Endothelial cell of umbilical vein (primary cell): ENCODE data around the gene CLSTN2. TPM values are rescaled to one million over a fixed set of nuclear protein-coding genes. Genes with fewer than 3 reads are reported as not detected.

ENCODE experiments used
- BruUV-seq: library from RNA; stranded (reverse); fragments of 400-500 nt; replicated peaks from 2 replicates; lab custom pipeline; 2021; lab: Mats Ljungman, UMichigan
- CTCF ChIA-PET: fragments of 300-600, 350-600 bp; sonication (Branson Sonifier 250); formaldehyde crosslinking; loops from one replicate; lab custom pipeline; 2021; ENCODE audit warnings: antibody characterized with exemption, inconsistent platforms; lab: Charles Lee
- POLR2A ChIA-PET: fragments of 300-600, 350-600 bp; sonication (Branson Sonifier 250); formaldehyde crosslinking; loops from one replicate; lab custom pipeline; 2021; ENCODE audit warnings: antibody characterized with exemption, inconsistent platforms; lab: Charles Lee
- DNase-seq: peaks from one replicate; pipeline ENCODE4 v3.0.0-alpha.2; 2011; ENCODE audit warnings: low read depth, low spot score
- FAIRE-seq: peaks from 2 replicates; lab custom pipeline; 2011; peaks lifted over from hg19 to GRCh38; lab: Jason Lieb, UNC
- H2AFZ ChIP-seq: 2 replicates; pipeline ENCODE4 v1.6.0; 2012; ENCODE audit warnings: low read depth, low read length, control low read depth, inconsistent platforms
- H3K27ac ChIP-seq: 2 replicates; pipeline ENCODE4 v1.5.1; 2011; ENCODE audit warnings: low read depth, mild to moderate bottlenecking, control low read depth, low read length, moderate library complexity; ENCODE audit not compliant: insufficient read depth
- H3K27me3 ChIP-seq, 2 experiments: 2 replicates each; pipeline versions ENCODE4 v1.6.0 to v1.6.1; 2011; ENCODE audit warnings: low read length in 2 of 2, mixed read lengths in 1 of 2; ENCODE audit not compliant: control insufficient read depth in 2 of 2, insufficient read depth in 2 of 2
- H3K36me3 ChIP-seq, 2 experiments: 2 replicates in 1 of 2; 3 replicates in 1 of 2; pipeline ENCODE4 v1.5.1; 2011; ENCODE audit warnings: low read length in 2 of 2, mild to moderate bottlenecking in 1 of 2, moderate library complexity in 1 of 2; ENCODE audit not compliant: control insufficient read depth in 2 of 2, insufficient read depth in 2 of 2; ENCODE audit errors: extremely low read depth in 1 of 2
- H3K4me1 ChIP-seq: 3 replicates; pipeline ENCODE4 v1.5.1; 2011; ENCODE audit warnings: mild to moderate bottlenecking, low read length; ENCODE audit not compliant: control insufficient read depth, insufficient read depth; ENCODE audit errors: extremely low read depth
- H3K4me2 ChIP-seq: 2 replicates; pipeline ENCODE4 v1.6.1; 2011; ENCODE audit warnings: low read length, control low read depth, mixed read lengths; ENCODE audit not compliant: insufficient read depth
- H3K4me3 ChIP-seq, 3 experiments: fragments of 200-600 bp in 1 of 3; sonication (generic), shearing (Covaris generic) in 1 of 3; replicated peaks in 1 of 3; 2 replicates each; pipeline ENCODE4 v1.5.1; 2011 to 2016; ENCODE audit warnings: control low read depth in 3 of 3, low read length in 3 of 3, mild to moderate bottlenecking in 2 of 3, inconsistent platforms in 1 of 3, low read depth in 1 of 3, moderate library complexity in 1 of 3; ENCODE audit not compliant: insufficient read depth in 1 of 3
- H3K79me2 ChIP-seq: 2 replicates; pipeline ENCODE4 v1.6.0; 2012; ENCODE audit warnings: low read length, inconsistent platforms; ENCODE audit not compliant: control insufficient read depth, insufficient read depth
- H3K9ac ChIP-seq: replicated peaks from 2 replicates; pipeline ENCODE3; 2011; ENCODE audit warnings: low read length, control low read depth; ENCODE audit not compliant: insufficient read depth; ENCODE audit errors: extremely low read depth
- H3K9me1 ChIP-seq: replicated peaks from 3 replicates; pipeline ENCODE4 v1.6.0; 2011; ENCODE audit warnings: mild to moderate bottlenecking, low read length; ENCODE audit not compliant: control insufficient read depth, insufficient read depth; ENCODE audit errors: extremely low read depth
- H3K9me3 ChIP-seq: replicated peaks from 2 replicates; pipeline ENCODE4 v1.5.1; 2012; ENCODE audit warnings: low read length, inconsistent platforms; ENCODE audit not compliant: control insufficient read depth, insufficient read depth
- H4K20me1 ChIP-seq: replicated peaks from 2 replicates; pipeline ENCODE3; 2011; ENCODE audit warnings: mild to moderate bottlenecking, low read length; ENCODE audit not compliant: control insufficient read depth, insufficient read depth; ENCODE audit errors: extremely low read depth
- EZH2 ChIP-seq: IDR thresholded peaks from 2 replicates; pipeline ENCODE4 v1.6.1; 2012; ENCODE audit warnings: borderline replicate concordance, low read depth, mild to moderate bottlenecking, moderate library complexity, low read length, inconsistent platforms; ENCODE audit not compliant: severe bottlenecking
- FOS ChIP-seq: IDR thresholded peaks from 2 replicates; pipeline ENCODE4 v1.6.1; 2011; ENCODE audit warnings: mild to moderate bottlenecking, low read length, moderate library complexity, borderline replicate concordance; ENCODE audit not compliant: insufficient read depth
- GATA2 ChIP-seq: IDR thresholded peaks from 2 replicates; pipeline ENCODE4 v1.7.0; 2011; ENCODE audit warnings: low read depth, mild to moderate bottlenecking, moderate library complexity, mixed read lengths, low read length; ENCODE audit not compliant: insufficient read length, insufficient read depth
- JUN ChIP-seq: IDR thresholded peaks from 2 replicates; pipeline ENCODE4 v1.6.1; 2011; ENCODE audit warnings: borderline replicate concordance, low read depth; ENCODE audit not compliant: insufficient read length, insufficient read depth
- MYC ChIP-seq: IDR thresholded peaks from one replicate; pipeline ENCODE4 v1.6.1; 2011; ENCODE audit warnings: mild to moderate bottlenecking, low read depth, low read length
- POLR2A ChIP-seq: IDR thresholded peaks from 2 replicates; pipeline ENCODE4 v1.6.1; 2012; ENCODE audit warnings: low read depth, mild to moderate bottlenecking, control low read depth, low read length
- POLR2AphosphoS5 ChIP-seq: IDR thresholded peaks from 2 replicates; pipeline ENCODE4 v1.6.1; 2012; ENCODE audit warnings: low read depth, mild to moderate bottlenecking, control low read depth, low read length, moderate library complexity; ENCODE audit not compliant: insufficient read depth
- dilution Hi-C: fragments of 300-500 bp; cut with MboI; formaldehyde crosslinking; loops from one replicate; pipeline ENCODE4 v1.15.0; 2019; ENCODE audit warnings: low sequenced_read_pairs; ENCODE audit not compliant: extremely low pct_ligation_motif_present
- intact Hi-C: fragments of 100-400 bp; cut with micrococcal nuclease; formaldehyde crosslinking; loops from one replicate; pipeline ENCODE4 v1.10.0; 2022
- polyA plus RNA-seq, 4 experiments: library from polyadenylated mRNA; depleted of rRNA in 3 of 4; stranded (reverse) in 3 of 4; unstranded in 1 of 4; fragments of >200 nt; gene quantifications; 2 replicates each; pipeline versions ENCODE4 v1.2.1 to v1.2.3, GENCODE V29; 2011 to 2012; ENCODE audit warnings: missing spikeins in 1 of 4
- total RNA-seq: library from RNA; stranded (reverse); gene quantifications from 2 replicates; pipeline ENCODE4 v1.2.3, GENCODE V29; 2021
- TF ChIP-seq, protein P1 (sequence below), 2 donors: IDR thresholded peaks; 1 replicate in 1 of 2; 2 replicates in 1 of 2; pipeline ENCODE4 v1.5.1; 2011; ENCODE audit warnings: low read length in 2 of 2, mild to moderate bottlenecking in 2 of 2, moderate library complexity in 2 of 2, control low read depth in 1 of 2, inconsistent platforms in 1 of 2, low read depth in 1 of 2; ENCODE audit not compliant: insufficient read depth in 1 of 2; ENCODE audit errors: extremely low read depth in 1 of 2
- TF ChIP-seq, protein P2 (sequence below): IDR thresholded peaks from 2 replicates; pipeline ENCODE4 v1.6.1; 2011; ENCODE audit not compliant: insufficient read depth, insufficient read length

Gene CLSTN2
- total and polyA plus RNA-seq, 2 donors (not counting 3 experiments of a cell fraction or from before 2014, with no cell fraction given) = 0.26 to 0.38 TPM

DNA sequence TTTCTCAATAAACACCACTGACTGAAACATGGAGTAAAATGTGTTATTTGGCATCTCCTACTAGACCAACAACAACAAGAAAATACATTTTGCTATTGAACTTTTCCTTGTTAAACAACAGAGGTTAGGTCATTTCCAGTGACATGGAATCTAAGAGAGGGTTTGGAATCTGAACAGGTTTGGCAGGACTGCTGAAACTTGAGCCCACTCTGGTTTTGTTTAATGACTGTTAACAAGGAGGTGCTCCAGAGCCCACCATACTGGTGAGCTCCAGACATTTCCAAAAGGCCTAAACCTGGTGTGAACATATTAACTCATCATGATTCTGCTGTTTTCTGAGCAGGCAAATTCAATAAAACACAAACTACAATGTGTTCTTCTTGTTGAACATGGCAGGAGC, 412.2 kb downstream of the CLSTN2 start:
- no peaks in the 10 kb centered on the region for H3K36me3 ChIP-seq
- intact Hi-C loops = no loop called here

DNA sequence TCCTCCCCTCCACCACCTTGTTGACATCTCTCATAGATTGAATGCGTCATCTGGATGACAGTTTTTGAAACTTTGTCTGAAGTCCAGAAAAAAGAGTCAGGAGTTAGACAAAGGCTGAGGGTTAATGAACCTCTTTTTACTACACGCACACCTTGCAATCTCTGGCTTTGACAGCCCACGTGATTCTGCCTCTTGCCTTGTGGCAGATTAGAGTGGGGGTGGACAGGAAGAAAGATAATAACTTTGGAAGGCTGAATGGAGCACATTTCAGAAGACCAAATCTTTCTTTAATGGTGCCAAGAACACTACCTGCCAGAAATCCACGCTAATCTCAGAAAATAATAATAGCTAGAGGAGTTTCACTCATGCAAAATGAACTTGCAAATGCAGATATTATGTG, 415.0 kb downstream of the CLSTN2 start:
- H3K4me1 ChIP-seq = no peaks in the 10 kb centered on the region
- no peak overlapping the region for H3K27ac ChIP-seq
- H3K9me3 ChIP-seq = no peaks in the 10 kb centered on the region
- no peak for DNase-seq
- no peaks in the 10 kb centered on the region for H4K20me1 ChIP-seq
- intact Hi-C loops (no loop called here), dilution Hi-C loops (no loop called here)
- POLR2A ChIA-PET = no interaction called here
- H3K9me1 ChIP-seq = no peaks in the 10 kb centered on the region
- H3K36me3 ChIP-seq = no peaks in the 10 kb centered on the region
- CTCF ChIA-PET = no interaction called here
- no TSS peak for BruUV-seq
- no peak for FAIRE-seq
- H3K4me2 ChIP-seq = no peak overlapping the region
- TF ChIP-seq MYC (no peak), POLR2AphosphoS5 (no peak), FOS (no peak), GATA2 (no peak), POLR2A (no peak), EZH2 (no peak), JUN (no peak)
- TF ChIP-seq, protein P1, sequence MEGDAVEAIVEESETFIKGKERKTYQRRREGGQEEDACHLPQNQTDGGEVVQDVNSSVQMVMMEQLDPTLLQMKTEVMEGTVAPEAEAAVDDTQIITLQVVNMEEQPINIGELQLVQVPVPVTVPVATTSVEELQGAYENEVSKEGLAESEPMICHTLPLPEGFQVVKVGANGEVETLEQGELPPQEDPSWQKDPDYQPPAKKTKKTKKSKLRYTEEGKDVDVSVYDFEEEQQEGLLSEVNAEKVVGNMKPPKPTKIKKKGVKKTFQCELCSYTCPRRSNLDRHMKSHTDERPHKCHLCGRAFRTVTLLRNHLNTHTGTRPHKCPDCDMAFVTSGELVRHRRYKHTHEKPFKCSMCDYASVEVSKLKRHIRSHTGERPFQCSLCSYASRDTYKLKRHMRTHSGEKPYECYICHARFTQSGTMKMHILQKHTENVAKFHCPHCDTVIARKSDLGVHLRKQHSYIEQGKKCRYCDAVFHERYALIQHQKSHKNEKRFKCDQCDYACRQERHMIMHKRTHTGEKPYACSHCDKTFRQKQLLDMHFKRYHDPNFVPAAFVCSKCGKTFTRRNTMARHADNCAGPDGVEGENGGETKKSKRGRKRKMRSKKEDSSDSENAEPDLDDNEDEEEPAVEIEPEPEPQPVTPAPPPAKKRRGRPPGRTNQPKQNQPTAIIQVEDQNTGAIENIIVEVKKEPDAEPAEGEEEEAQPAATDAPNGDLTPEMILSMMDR (IDR thresholded peaks at IDR 0.05; ENCODE audit: extremely low read depth in 1 of 2, insufficient read depth in 1 of 2, low read depth in 1 of 2, low read length in 2 of 2) = no peak
- TF ChIP-seq, protein P2, sequence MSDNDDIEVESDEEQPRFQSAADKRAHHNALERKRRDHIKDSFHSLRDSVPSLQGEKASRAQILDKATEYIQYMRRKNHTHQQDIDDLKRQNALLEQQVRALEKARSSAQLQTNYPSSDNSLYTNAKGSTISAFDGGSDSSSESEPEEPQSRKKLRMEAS = no peak
- no peaks in the 10 kb centered on the region for H3K27me3 ChIP-seq
- H2AFZ ChIP-seq = no peak overlapping the region
- H3K79me2 ChIP-seq = no peaks in the 10 kb centered on the region
- H3K4me3 ChIP-seq = no peak overlapping the region
- H3K9ac ChIP-seq = no peak overlapping the region

More for the DNA sequence above, 412.2 kb downstream of the CLSTN2 start:
- H3K9ac ChIP-seq = no peak overlapping the region
- H3K27ac ChIP-seq = no peak overlapping the region
- no peaks in the 10 kb centered on the region for H3K4me1 ChIP-seq
- H2AFZ ChIP-seq = no peak overlapping the region
- H4K20me1 ChIP-seq = no peaks in the 10 kb centered on the region
- FAIRE-seq (no peak), DNase-seq (no peak)
- BruUV-seq = no TSS peak
- no peaks in the 10 kb centered on the region for H3K79me2 ChIP-seq
- H3K4me3 ChIP-seq = no peak overlapping the region
- dilution Hi-C loops = no loop called here
- H3K27me3 ChIP-seq = no peaks in the 10 kb centered on the region
- POLR2A ChIA-PET = no interaction called here
- no peaks in the 10 kb centered on the region for H3K9me3 ChIP-seq
- CTCF ChIA-PET = no interaction called here
- TF ChIP-seq MYC = no peak
- no peak for TF ChIP-seq POLR2A
- no peak for TF ChIP-seq FOS
- no peaks in the 10 kb centered on the region for H3K9me1 ChIP-seq
- H3K4me2 ChIP-seq = no peak overlapping the region
